Cardiac fibroblast (primary cell): ENCODE measurements around the gene ADCY1.

Experiments
- DNase-seq, 2 donors: peaks; one replicate each; pipeline versions ENCODE4 v3.0.0 to v3.0.0-alpha.2; 2010; ENCODE audit warnings: low read depth in 2 of 2
- H3K4me3 ChIP-seq, 2 donors: replicated peaks in 1 of 2; 1 replicate in 1 of 2; 2 replicates in 1 of 2; pipeline ENCODE4 v1.5.1; 2011; ENCODE audit warnings: low read depth in 2 of 2, low read length in 2 of 2, mild to moderate bottlenecking in 2 of 2, moderate library complexity in 1 of 2
- TF ChIP-seq, protein P1 (sequence below): IDR thresholded peaks from one replicate; pipeline ENCODE4 v1.5.1; 2011; ENCODE audit warnings: low read depth, mild to moderate bottlenecking, low read length, inconsistent platforms

ADCY1 gene

DNA sequence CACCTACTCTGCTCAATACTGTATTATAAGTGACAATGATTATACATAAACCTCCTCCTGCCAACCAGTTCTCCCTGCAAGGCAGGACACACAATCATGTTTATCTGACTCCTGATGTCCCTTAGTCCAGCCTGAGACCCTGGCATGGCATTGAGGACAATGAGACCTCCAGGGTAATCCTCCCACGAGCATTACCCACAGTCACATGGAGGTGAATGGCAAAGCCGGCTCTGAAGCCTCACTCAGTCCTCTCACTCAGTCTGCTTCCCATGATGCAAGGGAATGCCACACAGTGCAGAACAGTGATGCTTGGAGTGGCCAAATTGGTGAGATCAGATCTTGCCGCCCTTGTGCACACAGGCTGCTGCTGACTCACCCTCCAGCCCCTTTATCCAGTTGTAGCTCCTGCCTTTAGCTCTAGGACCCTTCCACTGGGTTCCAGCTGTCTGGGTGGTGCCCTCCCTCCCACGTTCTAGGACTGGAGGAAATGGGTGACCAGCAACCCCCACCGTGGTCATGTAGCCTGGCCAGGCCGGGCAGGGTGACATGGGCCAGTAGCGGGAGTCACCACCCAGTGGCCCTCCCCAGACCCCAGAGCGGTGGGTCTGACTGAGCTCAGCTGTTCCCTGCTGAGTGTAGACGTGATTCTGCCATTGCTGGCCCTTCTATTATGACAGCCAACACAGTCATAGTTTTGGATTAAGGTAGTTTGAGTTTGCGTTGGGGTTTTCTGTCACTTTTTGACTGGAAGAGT is 5.5 kb upstream of the ADCY1 start:
- DNase-seq = no peak
- H3K4me3 ChIP-seq = no peak overlapping the region
- TF ChIP-seq, protein P1, sequence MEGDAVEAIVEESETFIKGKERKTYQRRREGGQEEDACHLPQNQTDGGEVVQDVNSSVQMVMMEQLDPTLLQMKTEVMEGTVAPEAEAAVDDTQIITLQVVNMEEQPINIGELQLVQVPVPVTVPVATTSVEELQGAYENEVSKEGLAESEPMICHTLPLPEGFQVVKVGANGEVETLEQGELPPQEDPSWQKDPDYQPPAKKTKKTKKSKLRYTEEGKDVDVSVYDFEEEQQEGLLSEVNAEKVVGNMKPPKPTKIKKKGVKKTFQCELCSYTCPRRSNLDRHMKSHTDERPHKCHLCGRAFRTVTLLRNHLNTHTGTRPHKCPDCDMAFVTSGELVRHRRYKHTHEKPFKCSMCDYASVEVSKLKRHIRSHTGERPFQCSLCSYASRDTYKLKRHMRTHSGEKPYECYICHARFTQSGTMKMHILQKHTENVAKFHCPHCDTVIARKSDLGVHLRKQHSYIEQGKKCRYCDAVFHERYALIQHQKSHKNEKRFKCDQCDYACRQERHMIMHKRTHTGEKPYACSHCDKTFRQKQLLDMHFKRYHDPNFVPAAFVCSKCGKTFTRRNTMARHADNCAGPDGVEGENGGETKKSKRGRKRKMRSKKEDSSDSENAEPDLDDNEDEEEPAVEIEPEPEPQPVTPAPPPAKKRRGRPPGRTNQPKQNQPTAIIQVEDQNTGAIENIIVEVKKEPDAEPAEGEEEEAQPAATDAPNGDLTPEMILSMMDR = no peak

DNA sequence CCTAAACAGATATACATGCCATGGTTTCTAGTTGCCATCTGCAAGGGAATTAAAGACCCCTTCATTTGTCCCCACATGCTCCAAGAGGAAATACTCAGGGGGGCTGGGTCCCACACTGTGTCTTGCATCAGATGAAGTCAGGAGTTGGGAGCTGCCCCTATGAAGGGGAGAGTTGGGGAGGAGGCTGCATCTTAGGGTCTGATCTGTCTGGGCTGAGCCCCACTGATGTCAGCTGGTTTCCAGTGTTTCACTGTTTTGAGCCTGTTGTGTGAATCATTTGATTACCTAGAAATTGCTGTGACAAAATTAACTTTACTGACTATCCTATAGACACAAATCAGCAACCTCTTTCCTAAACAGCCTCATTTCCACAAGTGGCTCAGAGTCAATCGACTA is 4.9 kb upstream of the ADCY1 start:
- TF ChIP-seq, protein P1 = no peak
- no peak for DNase-seq
- no peak overlapping the region for H3K4me3 ChIP-seq

DNA sequence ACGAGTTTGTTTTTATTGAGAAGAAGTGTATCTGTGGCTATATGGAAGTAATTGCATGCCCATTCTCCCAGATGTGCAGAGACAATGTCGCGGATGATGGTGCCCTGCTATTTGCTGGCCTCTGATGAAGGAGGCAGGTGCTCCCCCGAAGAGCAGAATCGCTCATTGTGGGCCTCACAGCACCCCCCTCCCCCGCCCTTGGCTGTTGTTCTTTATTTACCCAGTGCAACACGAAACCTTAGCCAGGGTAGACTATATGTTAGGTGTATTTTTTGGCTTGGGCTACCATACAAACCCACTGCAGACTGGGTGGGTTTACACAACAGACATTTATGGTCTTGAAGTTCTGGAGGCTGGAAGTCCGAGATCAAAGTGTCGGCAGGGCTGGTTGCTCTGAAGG is 3.4 kb upstream of the ADCY1 start:
- DNase-seq = no peak
- H3K4me3 ChIP-seq = no peak overlapping the region
- TF ChIP-seq, protein P1 = no peak

DNA sequence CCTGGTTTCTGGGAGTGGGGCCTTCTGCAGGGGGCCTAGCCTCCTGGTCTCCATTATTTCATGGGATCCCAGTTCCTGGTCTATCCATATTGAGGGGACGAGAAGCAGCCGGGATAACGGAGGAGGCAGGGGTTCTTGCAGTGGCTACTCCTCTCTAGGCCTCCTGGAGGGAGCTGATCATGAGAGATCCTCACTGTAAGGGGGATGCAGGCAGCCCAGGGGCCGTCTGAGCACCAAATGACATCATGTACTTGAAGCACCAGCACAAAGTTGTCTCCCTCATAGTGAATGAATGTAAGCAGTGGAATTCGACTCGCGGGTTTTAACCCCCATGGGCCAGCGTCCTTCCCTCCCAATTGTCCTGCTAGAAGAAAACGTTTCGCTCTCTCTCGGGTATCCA is 964 bp upstream of the ADCY1 start:
- TF ChIP-seq, protein P1 = no peak
- no peak for DNase-seq
- no peak overlapping the region for H3K4me3 ChIP-seq

DNA sequence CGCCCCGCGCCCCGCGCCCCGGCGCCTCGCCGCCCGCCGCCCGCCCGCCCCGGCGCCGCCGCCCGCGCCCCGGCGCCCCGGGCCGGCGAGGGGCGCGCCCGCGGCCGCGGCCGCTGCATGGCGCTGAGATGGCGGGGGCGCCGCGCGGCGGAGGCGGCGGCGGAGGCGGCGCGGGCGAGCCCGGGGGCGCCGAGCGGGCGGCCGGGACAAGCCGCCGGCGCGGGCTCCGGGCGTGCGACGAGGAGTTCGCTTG is 174 bp downstream of the ADCY1 start:
- TF ChIP-seq, protein P1 = no peak
- DNase-seq = no peak
- peak overlapping the region in 1 of 2 donors; percentile 37 for H3K4me3 ChIP-seq

DNA sequence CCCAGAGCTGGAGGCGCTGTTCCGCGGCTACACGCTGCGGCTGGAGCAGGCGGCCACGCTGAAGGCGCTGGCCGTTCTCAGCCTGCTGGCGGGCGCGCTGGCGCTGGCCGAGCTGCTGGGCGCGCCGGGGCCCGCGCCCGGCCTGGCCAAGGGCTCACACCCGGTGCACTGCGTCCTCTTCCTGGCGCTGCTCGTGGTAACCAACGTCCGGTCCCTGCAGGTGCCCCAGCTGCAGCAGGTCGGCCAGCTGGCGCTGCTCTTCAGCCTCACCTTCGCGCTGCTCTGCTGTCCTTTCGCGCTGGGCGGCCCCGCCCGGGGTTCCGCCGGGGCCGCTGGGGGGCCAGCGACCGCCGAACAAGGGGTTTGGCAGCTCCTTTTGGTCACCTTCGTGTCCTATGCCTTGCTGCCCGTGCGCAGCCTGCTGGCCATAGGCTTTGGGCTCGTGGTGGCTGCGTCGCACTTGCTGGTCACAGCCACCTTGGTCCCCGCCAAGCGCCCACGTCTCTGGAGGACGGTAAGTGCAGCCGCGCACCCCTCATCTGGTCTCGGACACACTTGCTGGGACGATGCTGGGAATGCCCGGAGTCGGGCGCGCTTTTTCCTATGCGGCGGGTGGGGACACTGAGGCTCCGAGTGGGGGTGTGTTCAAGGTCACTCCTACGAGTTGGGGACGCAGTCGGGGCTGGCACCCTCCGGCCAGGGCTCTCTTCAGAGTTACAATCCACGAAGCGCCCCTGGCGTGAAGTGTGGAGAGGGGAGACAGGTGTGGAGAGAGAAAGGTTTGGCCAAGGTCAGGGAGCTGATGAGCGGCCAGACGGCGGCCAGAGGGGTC is 717 bp downstream of the ADCY1 start:
- peak overlapping the region; percentile 15 to 37 for H3K4me3 ChIP-seq
- TF ChIP-seq, protein P1 = no peak
- DNase-seq = peak; percentile 43 to 54
